ENCODE data around the gene ADAT3. TPM values are rescaled to one million over a fixed set of nuclear protein-coding genes. Genes with fewer than 3 reads are reported as not detected.
A peak's percentile ranks its signal among the peaks of the same experiment; 100 is the strongest.

The ADAT3 gene
- total RNA-seq, 4 donors from 2014 or later = 4.7 to 20.4 (median 11.1) TPM

- Histone ChIP-seq H3K27me3 (no peaks in the 10 kb centered on the region), H3K4me3 (peak overlapping the region in 3 of 4 donors; percentile 51 to 78 (median 55)), H3K27ac (peak overlapping the region; percentile 92 to 97 (median 96)), H3K4me1 (peaks cover 86 to 98% (median 95%) of the 10 kb centered on the region in 3 donors), H3K9me3 (no peaks in the 10 kb centered on the region), H3K36me3 (peaks cover 0 to 7% (median 0%) of the 10 kb centered on the region in 3 donors)
- intact Hi-C loops (cut with DNase I) = no loop called here
- WGBS, 2 donors = 22 to 32% methylated on average over 6 to 10 of the region's 16 CpGs
- TF ChIP-seq CTCF (IDR thresholded peaks at IDR 0.05) (no peak), POLR2A (IDR thresholded peaks at IDR 0.05) (no peak)
- no peak for DNase-seq
Observed at GRCh38 chr19:1857648-1858326, 47.4 kb upstream of the ADAT3 start.

- intact Hi-C loops (cut with DNase I) = no loop called here
- TF ChIP-seq CTCF (IDR thresholded peaks at IDR 0.05) = no peak
- Histone ChIP-seq H3K27me3 (no peaks in the 10 kb centered on the region), H3K4me1 (peaks cover 78 to 90% (median 87%) of the 10 kb centered on the region in 3 donors), H3K36me3 (peaks cover 0 to 7% (median 0%) of the 10 kb centered on the region in 3 donors), H3K9me3 (no peaks in the 10 kb centered on the region), H3K27ac (peak overlapping the region; percentile 92 to 97 (median 96)), H3K4me3 (no peak overlapping the region)
- 50% methylated on average over 1 of the region's 10 CpGs; no CpG with 5 or more reads in 1 of the 2 donors for WGBS, 2 donors
- no peak for DNase-seq
Observed at GRCh38 chr19:1858412-1859081, 46.7 kb upstream of the ADAT3 start.

GRCh38 chr19:1859331-1859781 lies 45.8 kb upstream of the ADAT3 start:
- H3K4me1 ChIP-seq = peaks cover 70 to 84% (median 79%) of the 10 kb centered on the region in 3 donors
- H3K9me3 ChIP-seq = no peaks in the 10 kb centered on the region
- 25 to 26% methylated on average over 9 to 10 of the region's 18 CpGs for WGBS, 2 donors
- intact Hi-C loops (cut with DNase I) = no loop called here
- H3K4me3 ChIP-seq = peak overlapping the region in 1 of 4 donors; percentile 77
- TF ChIP-seq CTCF (IDR thresholded peaks at IDR 0.05) (no peak), POLR2A (IDR thresholded peaks at IDR 0.05) (peak in 1 of 4 donors; percentile 6)
- peaks cover 0 to 1% (median 0%) of the 10 kb centered on the region in 3 donors for H3K36me3 ChIP-seq
- no peaks in the 10 kb centered on the region for H3K27me3 ChIP-seq
- no peak for DNase-seq
- peak overlapping the region in 3 of 4 donors; percentile 67 to 97 (median 96) for H3K27ac ChIP-seq

GRCh38 chr19:1860042-1860775 lies 45.0 kb upstream of the ADAT3 start:
- peak overlapping the region; percentile 67 to 97 (median 96) for H3K27ac ChIP-seq

More at GRCh38 chr19:1860042-1860775, 45.0 kb upstream of the ADAT3 start:
- 0 to 14% methylated on average over 1 to 9 of the region's 32 CpGs for WGBS, 2 donors
- H3K9me3 ChIP-seq = no peaks in the 10 kb centered on the region
- H3K4me1 ChIP-seq = peaks cover 66 to 84% (median 71%) of the 10 kb centered on the region in 3 donors
- no peak for DNase-seq
- peak overlapping the region in 2 of 4 donors; percentile 77 to 87 for H3K4me3 ChIP-seq
- intact Hi-C loops (cut with DNase I) = no loop called here
- no peaks in the 10 kb centered on the region for H3K36me3 ChIP-seq
- H3K27me3 ChIP-seq = no peaks in the 10 kb centered on the region
- TF ChIP-seq CTCF (IDR thresholded peaks at IDR 0.05) = no peak
- no peak for TF ChIP-seq POLR2A (IDR thresholded peaks at IDR 0.05)

All from esophagus squamous epithelium (tissue), 5 donors.